ENCODE measurements around the gene PMVK.

DNA sequence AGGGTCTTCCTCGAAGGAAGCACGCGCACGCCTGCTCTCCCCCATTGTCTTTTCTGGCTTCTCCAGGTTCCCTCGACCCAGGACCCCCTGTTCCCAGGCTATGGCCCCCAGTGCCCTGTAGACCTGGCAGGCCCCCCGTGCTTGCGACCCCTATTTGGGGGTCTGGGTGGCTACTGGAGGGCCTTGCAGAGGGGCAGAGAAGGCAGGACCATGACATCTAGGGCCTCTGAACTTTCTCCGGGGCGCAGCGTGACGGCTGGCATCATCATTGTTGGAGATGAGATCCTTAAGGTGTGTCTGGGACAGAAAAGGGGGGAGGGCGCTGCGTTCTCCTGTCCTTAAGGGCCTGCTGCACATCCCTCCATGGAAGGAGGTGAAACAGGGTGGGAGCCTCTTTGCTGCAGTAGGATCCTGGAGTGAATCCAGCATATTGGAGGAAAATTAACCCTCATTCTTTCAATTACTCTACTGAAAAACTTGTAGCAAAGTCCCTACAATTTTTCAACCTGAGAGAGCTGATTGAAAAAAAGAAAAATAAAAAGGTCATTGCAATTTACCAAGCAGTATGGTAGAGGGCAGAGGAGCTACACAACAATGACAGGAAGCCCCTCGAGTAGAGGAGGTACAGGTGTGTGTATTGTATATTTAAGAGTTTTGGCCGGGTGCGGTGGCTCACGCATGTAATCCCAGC, 47.4 kb upstream of the PMVK start:
- no peak for TF ChIP-seq POLR2AphosphoS5 (IDR thresholded peaks at IDR 0.05; ENCODE audit: low read depth, low read length)
- no peak for TF ChIP-seq POLR2A (IDR thresholded peaks at IDR 0.05; ENCODE audit: low read depth, low read length)
